Measurements from ENCODE around the gene PLEKHG4B.

The PLEKHG4B gene

GRCh38 chr5:50724-51499 is 41.1 kb upstream of the PLEKHG4B start:
- no peaks in the 10 kb centered on the region for H4K20me1 ChIP-seq (ENCODE audit: insufficient read depth)
- no peak overlapping the region for H3K9ac ChIP-seq
- H3K4me2 ChIP-seq = no peak overlapping the region
- no peaks in the 10 kb centered on the region for H3K79me2 ChIP-seq (ENCODE audit: insufficient read depth, low read depth)
- TF ChIP-seq CTCF (conservative IDR thresholded peaks at IDR 0.05; ENCODE audit: low read depth, low read length) = no peak
- H3K4me1 ChIP-seq (ENCODE audit: low read depth, poor library complexity, severe bottlenecking) = no peaks in the 10 kb centered on the region
- H3K36me3 ChIP-seq (ENCODE audit: insufficient read depth) = no peaks in the 10 kb centered on the region
- no peaks in the 10 kb centered on the region for H3K27me3 ChIP-seq (ENCODE audit: insufficient read depth, low read depth)
- H2AFZ ChIP-seq (ENCODE audit: low read depth) = no peak overlapping the region
- H3K4me3 ChIP-seq (IDR thresholded peaks at IDR 0.05; ENCODE audit: insufficient read depth, low read depth, low read length) = no peak overlapping the region
- no peak overlapping the region for H3K27ac ChIP-seq

GRCh38 chr5:51500-51823 is 40.5 kb upstream of the PLEKHG4B start:
- no peak overlapping the region for H3K4me3 ChIP-seq (IDR thresholded peaks at IDR 0.05; ENCODE audit: insufficient read depth, low read depth, low read length)
- no peak for TF ChIP-seq CTCF (conservative IDR thresholded peaks at IDR 0.05; ENCODE audit: low read depth, low read length)
- H3K79me2 ChIP-seq (ENCODE audit: insufficient read depth, low read depth) = no peaks in the 10 kb centered on the region
- H3K4me2 ChIP-seq = no peak overlapping the region
- H3K36me3 ChIP-seq (ENCODE audit: insufficient read depth) = no peaks in the 10 kb centered on the region
- no peaks in the 10 kb centered on the region for H4K20me1 ChIP-seq (ENCODE audit: insufficient read depth)
- no peaks in the 10 kb centered on the region for H3K4me1 ChIP-seq (ENCODE audit: low read depth, poor library complexity, severe bottlenecking)
- no peak overlapping the region for H3K9ac ChIP-seq
- no peaks in the 10 kb centered on the region for H3K27me3 ChIP-seq (ENCODE audit: insufficient read depth, low read depth)
- no peak overlapping the region for H3K27ac ChIP-seq
- H2AFZ ChIP-seq (ENCODE audit: low read depth) = no peak overlapping the region

- peak overlapping the region; percentile 80 for H3K4me2 ChIP-seq
- no peak overlapping the region for H3K4me3 ChIP-seq (IDR thresholded peaks at IDR 0.05; ENCODE audit: insufficient read depth, low read depth, low read length)
Measured at GRCh38 chr5:53381-54174, 38.4 kb upstream of the PLEKHG4B start.

GRCh38 chr5:54175-54730 is 37.7 kb upstream of the PLEKHG4B start:
- no peaks in the 10 kb centered on the region for H3K27me3 ChIP-seq (ENCODE audit: insufficient read depth, low read depth)
- no peak overlapping the region for H3K4me3 ChIP-seq (IDR thresholded peaks at IDR 0.05; ENCODE audit: insufficient read depth, low read depth, low read length)
- no peak for TF ChIP-seq CTCF (conservative IDR thresholded peaks at IDR 0.05; ENCODE audit: low read depth, low read length)
- peak overlapping the region; percentile 80 for H3K4me2 ChIP-seq
- H4K20me1 ChIP-seq (ENCODE audit: insufficient read depth) = no peaks in the 10 kb centered on the region
- no peaks in the 10 kb centered on the region for H3K36me3 ChIP-seq (ENCODE audit: insufficient read depth)
- H3K79me2 ChIP-seq (ENCODE audit: insufficient read depth, low read depth) = no peaks in the 10 kb centered on the region
- H2AFZ ChIP-seq (ENCODE audit: low read depth) = peak overlapping the region; percentile 62; the same call in 1 of the 2 replicates
- H3K27ac ChIP-seq = no peak overlapping the region
- H3K9ac ChIP-seq = peak overlapping the region; percentile 46; the same call in 1 of the 2 replicates
- no peaks in the 10 kb centered on the region for H3K4me1 ChIP-seq (ENCODE audit: low read depth, poor library complexity, severe bottlenecking)

More at GRCh38 chr5:53381-54174, 38.4 kb upstream of the PLEKHG4B start:
- Histone ChIP-seq H3K27ac (no peak overlapping the region), H4K20me1 (ENCODE audit: insufficient read depth) (no peaks in the 10 kb centered on the region), H2AFZ (ENCODE audit: low read depth) (peak overlapping the region; percentile 62), H3K27me3 (ENCODE audit: insufficient read depth, low read depth) (no peaks in the 10 kb centered on the region), H3K36me3 (ENCODE audit: insufficient read depth) (no peaks in the 10 kb centered on the region), H3K79me2 (ENCODE audit: insufficient read depth, low read depth) (no peaks in the 10 kb centered on the region), H3K9ac (peak overlapping the region; percentile 46; the same call in 1 of the 2 replicates), H3K4me1 (ENCODE audit: low read depth, poor library complexity, severe bottlenecking) (no peaks in the 10 kb centered on the region)
- no peak for TF ChIP-seq CTCF (conservative IDR thresholded peaks at IDR 0.05; ENCODE audit: low read depth, low read length)

All from KMS-11 (cell line).